HG03520 (cell line): ENCODE measurements around the gene E2F4.

Experiments used
- ATAC-seq: cut with Tn5 transposase; IDR thresholded peaks from one replicate; pipeline ENCODE4 v1.9.1; 2021; ENCODE audit warnings: mild to moderate bottlenecking, moderate library complexity; ENCODE audit not compliant: unreplicated experiment

E2F4 gene

GRCh38 chr16:67190448-67191399 is 1.2 kb upstream of the E2F4 start:
- no peak for ATAC-seq

DNA sequence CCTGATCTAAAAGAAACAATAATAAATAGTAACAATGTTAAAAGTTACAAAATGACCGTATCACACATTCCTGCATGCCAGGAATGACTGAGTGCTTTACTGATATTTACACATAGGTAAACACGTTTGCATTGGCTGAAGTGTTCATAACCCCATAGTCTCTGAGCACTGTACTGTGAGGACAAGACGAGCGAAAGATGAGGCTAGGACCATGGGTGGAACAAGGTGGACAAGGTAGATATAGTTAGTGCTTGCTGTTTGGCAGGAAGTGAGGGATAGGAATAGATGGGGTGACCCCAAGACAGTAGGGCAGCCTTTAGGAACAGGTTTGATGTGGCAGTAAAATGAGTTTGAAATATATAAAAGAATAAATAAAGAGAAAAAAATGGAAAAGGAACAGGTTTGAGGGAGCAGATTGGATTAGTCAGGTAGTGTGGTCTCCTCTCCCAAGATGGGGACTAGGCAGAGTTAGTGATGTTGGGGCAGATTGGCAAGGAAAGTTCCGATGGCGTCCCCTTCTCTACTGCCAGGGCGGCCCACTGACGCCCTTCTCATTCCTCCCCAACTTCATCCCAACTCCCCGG is 452 bp upstream of the E2F4 start:
- ATAC-seq = no peak

DNA sequence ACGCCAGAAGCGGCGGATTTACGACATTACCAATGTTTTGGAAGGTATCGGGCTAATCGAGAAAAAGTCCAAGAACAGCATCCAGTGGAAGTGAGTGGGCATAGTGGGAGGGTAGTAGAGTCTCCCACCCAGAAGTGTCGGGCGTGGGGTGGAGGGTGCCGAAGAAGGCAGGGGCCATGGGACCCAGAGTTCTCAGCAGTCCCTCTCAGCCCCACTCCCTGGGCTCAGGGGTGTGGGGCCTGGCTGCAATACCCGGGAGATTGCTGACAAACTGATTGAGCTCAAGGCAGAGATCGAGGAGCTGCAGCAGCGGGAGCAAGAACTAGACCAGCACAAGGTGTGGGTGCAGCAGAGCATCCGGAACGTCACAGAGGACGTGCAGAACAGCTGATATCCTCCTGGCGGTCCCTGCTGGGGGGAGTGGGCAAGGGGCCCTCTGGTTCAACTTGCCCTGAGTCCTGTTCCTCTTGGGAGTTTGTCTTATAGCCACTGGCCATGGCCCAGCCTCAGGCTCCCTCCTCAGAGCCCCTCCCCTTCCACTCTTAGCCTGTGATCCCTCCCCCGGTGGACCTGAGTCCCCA is 916 bp downstream of the E2F4 start:
- ATAC-seq = no peak

GRCh38 chr16:67193536-67193935 is 1.6 kb downstream of the E2F4 start:
- no peak for ATAC-seq

GRCh38 chr16:67194260-67194659 is 2.3 kb downstream of the E2F4 start:
- ATAC-seq = no peak

GRCh38 chr16:67195676-67196075 is 3.7 kb downstream of the E2F4 start:
- ATAC-seq = no peak

GRCh38 chr16:67196881-67197280 is 4.9 kb downstream of the E2F4 start:
- no peak for ATAC-seq

GRCh38 chr16:67197704-67198103 is 5.7 kb downstream of the E2F4 start:
- ATAC-seq = no peak

DNA sequence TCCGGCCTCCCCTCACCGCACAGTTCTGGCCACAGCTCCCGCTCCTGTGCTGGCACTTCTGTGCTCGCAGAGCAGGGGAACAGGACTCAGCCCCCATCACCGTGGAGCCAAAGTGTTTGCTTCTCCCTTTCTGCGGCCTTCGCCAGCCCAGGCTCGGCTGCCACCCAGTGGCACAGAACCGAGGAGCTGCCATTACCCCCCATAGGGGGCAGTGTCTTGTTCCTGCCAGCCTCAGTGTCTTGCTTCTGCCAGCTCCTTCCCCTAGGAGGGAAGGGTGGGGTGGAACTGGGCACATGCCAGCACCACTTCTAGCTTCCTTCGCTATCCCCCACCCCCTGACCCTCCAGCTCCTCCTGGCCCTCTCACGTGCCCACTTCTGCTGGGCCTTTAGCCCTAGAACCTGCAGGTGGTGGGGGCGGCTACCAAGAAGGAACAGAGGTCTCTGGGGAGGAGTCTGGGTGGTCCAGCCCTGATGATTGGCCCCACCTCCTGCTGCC is 6.3 kb downstream of the E2F4 start:
- no peak for ATAC-seq

- ATAC-seq = no peak
These were observed 7.3 kb downstream of the E2F4 start, which contains the start of gene ELMO3 for GRCh38 chr16:67199011-67199807. ELMO3 (plus strand) TSS chr16:67199131; CDS start chr16:67199327, 196 bp downstream.

GRCh38 chr16:67199808-67200198 is 7.8 kb downstream of the E2F4 start:
- no peak for ATAC-seq

DNA sequence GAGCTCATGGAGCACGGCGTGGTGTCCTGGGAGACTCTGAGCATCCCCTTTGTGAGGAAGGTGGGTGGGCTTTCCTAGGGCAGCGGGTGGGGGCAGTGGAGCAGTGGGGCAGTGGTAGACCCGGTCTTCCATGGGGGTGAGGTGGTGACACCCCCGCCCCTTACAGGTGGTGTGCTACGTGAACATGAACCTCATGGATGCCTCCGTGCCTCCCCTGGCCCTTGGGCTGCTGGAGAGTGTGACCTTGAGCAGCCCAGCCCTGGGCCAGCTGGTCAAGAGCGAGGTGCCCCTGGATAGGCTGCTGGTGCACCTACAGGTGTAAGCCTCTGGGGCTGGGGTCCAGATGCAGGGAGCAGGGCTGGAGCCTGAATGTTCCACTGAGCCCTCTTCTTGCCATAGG is 8.5 kb downstream of the E2F4 start:
- no peak for ATAC-seq

DNA sequence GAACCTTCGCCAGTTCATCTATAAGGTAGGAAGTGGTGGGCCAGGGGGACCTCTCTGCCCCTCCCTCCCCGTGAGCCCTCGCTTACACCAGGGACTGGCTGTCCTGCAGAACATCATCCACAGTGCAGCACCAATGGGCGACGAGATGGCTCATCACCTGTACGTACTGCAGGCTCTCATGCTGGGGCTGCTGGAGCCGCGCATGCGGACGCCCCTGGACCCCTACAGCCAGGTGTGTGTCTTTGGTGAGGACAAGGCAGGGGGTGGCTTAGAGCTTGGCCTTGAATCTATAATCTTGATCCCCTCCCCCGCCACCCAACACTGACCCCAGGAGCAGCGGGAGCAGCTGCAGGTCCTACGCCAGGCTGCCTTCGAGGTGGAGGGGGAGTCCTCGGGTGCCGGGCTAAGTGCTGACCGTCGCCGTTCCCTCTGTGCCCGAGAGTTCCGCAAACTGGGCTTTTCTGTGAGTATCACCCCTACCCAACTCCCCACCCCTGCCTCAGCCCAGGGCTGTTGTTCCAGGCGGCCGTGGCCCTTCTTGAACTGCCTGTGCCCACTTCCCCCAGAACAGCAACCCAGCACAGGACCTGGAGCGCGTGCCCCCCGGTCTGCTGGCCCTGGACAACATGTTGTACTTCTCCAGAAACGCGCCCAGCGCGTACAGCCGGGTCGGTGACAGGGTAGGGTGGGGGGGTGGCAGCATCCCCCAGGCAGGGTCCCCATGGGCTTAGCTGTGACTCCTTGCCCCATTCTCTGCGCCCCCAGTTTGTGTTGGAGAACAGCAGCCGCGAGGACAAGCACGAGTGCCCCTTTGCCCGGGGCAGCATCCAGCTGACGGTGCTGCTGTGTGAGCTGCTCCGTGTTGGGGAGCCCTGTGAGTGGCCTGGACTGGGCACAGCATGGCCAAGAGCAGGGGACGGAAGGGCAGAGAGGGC is 9.7 kb downstream of the E2F4 start:
- ATAC-seq = no peak

- ATAC-seq = no peak
These were observed 10.5 kb downstream of the E2F4 start for GRCh38 chr16:67202426-67202825.

GRCh38 chr16:67202956-67203493 is 11.1 kb downstream of the E2F4 start:
- ATAC-seq = no peak

- ATAC-seq = no peak
These were observed 12.1 kb downstream of the E2F4 start for GRCh38 chr16:67204076-67204475.

DNA sequence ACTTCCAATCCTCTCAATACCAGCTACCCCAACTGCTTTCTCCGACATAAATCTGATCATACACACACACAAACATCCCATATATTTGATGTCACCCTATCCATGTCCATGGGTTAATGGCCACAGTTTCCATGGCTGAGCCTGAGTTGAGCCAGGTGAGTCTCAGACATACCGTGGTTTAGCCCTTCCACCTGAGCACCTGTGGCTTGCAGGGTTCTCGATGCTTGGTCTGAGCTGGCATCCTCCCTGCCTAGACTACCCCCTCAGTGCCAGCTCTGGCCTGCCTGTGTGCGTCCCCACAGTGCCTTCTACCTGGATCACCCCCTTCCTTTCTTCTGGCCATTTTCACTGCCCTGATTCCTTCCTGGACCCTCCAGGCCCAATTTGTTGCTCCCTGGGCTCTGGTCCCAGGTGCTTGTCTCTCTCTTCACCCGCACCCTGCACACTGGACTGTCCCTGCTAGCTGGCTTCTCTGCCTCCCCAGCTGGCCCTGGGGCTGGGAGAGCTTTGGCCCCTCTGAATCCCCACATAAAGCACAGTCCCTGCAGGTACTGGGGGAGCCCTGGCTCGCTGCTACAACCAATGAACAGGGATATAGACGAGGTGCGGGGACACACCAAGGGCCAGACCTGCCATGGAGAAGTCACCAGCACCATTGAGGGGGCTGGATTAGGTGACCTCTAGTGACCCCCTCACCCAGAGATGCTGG is 14.3 kb downstream of the E2F4 start:
- ATAC-seq = no peak

- ATAC-seq = no peak
These were observed 14.9 kb downstream of the E2F4 start for GRCh38 chr16:67206838-67207248.
